Left renal cortex interstitium (tissue), 4 donors: ENCODE data around the gene TPO. TPM values are rescaled to one million over a fixed set of nuclear protein-coding genes. Genes with fewer than 3 reads are reported as not detected.

Source experiments
- DNase-seq, 4 donors: peaks; one replicate each; pipeline ENCODE4 v3.0.0-alpha.2; 2013; ENCODE audit warnings: low read depth in 4 of 4, low spot score in 2 of 4, missing footprints in 1 of 4
- polyA plus RNA-seq, 4 donors: library from polyadenylated mRNA; unstranded; fragments of 120-200 nt; gene quantifications; one replicate each; pipeline ENCODE4 v1.2.1, GENCODE V29; 2013; ENCODE audit not compliant: insufficient read length in 4 of 4

Gene TPO
- polyA plus RNA-seq, 4 donors, result 0.08 to 0.34 (median 0.11) TPM

DNA sequence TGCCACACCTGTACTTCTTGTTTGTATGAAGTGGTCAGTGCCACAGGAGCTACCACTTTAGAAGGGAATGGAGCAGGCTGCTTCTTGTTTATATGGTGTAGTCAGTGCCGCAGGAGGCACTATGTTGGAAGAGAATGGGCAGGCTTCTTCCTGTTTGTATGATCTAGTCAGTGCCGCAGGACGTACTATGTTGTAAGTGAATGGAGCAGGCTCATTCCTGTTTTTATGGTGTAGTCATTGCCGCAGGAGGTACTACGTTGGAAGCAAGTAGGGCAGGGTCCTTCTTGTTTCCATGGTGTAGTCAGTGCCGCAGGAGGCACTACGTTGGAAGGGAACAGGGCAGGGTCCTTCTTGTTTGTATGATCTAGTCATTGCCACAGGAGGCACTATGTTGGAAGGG, 27.3 kb downstream of the TPO start:
- no peak for DNase-seq

DNA sequence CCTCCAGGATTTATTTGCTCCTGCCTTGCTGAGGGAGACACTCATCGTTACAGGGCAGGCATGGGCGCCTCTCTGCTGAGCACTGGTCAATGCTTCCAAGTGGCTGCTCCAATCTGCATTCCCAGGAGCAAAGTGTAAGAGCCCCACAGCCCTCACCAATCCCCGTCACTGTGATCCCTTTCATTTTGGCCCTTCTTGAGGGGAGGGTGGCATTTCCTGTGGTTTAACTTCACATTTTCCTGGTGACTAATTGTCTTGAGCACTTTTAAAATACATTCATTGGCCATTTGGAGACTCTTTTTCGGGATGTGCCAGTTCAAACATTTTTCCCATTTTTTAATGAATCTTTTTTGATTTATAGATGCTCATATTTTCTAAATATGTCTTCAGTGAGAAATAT, 33.0 kb downstream of the TPO start:
- no peak for DNase-seq

DNA sequence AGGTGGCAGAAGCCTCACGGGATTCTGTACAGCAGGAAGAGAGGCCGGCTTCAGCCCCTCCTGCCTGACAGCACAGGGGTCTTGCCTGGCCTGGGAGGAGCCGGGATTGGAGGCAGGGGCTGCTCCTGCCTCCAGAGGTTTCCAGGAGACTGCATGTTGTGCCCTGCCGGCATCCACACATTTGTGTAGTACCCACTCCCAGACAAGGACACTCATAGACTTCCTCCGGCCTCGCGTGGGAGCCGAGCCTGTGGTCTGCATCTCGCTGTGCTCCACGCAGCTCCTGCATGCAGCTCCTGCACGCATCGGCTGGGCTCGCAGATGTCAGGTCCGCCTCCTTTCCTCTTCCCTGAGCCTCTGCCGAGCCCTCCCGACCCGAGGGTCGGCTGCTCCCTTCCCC, 34.7 kb downstream of the TPO start:
- no peak for DNase-seq

DNA sequence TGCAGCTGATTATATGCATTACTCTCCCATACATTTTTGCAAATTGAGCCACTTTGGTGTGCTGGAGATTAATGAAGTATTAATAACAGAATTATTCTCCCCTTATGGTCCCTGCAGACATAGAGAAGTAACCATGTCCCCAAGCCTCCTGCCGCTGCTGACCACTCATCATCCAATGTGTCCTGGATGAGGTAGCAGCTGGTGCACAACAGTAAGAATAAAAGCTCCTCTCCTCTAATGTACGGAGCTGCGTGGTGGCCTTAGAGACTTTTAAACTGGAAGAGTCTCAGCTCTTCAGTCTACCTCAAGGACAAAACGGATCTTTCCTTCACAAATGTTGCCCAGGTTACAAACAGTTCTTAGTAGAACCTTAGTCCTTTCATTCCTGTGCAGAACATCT, 37.7 kb downstream of the TPO start:
- no peak for DNase-seq

DNA sequence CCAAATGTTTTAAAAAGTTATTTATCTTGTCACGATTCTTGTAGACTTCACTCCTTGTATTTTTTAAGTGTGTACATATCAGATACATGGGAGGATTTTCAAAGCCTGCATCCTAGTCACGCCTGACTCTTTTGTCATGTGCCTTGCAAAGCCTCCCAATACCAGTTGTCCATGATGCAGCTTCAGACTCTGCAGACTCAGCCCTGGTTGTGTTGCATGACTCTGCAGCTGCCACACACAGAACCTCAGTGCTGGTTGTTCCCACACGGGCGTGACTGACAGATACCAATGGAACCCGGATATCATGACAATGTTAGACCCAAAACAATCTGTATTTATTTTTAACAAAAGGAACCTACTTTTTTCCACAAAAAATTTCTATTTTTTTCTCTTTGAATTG, 38.2 kb downstream of the TPO start:
- no peak for DNase-seq

DNA sequence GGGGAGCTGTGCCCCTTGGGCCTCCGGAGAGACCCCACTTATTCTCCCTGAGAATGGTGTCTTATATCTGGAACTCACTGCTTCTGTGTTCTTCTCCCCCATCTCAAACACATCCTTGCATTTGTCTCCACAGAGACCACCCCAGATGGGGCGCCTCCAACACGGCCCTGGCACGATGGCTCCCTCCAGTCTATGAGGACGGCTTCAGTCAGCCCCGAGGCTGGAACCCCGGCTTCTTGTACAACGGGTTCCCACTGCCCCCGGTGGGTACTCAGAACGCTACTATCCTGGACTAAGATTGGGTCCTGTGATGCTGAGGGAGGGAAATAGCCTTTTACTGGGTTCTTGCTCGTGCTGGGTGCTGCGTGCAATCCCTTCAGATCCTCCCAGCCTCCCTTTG, 40.3 kb downstream of the TPO start:
- DNase-seq, result no peak

DNA sequence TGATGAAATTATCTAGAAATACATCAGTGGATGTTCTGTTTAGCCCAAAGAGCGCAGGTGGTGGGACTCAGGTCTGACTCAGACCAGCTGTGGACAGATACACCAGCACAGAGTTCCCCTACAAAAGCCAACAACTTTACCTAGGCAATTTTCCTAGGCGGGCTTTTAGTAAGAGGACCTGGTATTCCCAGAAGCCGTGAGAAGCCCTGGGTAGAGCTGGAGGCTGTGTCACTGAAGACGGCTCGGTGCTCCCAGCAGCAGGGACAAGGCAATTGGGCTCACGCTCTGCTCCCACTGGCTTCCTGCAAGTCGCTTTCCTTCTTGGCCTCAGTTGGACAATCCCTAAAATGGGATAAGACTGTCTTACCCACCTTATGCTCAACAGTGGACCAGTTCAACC, 41.1 kb downstream of the TPO start:
- DNase-seq, result no peak

DNA sequence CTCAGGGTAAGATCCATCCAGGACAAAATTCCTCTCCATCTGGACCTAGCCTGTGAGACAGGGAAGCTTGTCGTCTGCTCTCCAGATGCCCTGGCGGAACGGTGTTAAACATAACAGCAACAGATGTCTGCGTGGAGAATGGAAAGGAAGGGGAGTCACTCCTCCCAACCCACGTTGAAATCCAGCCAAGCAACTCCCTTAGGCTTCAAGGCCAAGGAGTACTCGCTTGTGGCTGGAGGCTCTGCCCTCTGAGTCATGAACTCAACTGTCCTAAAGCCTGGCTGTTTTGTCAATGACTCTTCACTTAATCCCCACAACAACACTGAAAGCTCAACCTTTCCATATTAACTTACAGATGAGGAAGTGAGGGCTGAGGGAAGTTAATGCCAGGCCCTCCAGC, 42.2 kb downstream of the TPO start:
- no peak for DNase-seq

DNA sequence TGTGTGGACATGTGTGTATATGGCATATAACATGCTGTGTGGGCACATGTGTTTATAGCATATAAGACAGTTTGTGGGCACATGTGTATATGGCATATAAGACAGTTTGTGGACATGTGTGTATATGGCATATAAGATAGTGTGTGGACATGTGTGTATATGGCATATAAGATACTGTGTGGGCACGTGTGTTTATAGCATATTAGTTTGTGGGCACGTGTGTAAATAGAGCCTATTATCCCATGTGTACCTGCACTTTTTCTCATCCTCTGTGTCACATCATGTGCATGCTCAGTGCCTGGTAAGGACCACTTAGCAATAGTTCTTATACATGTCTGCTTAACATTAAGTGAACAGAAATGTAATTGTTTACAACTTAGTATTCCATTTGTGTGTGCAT, 45.2 kb downstream of the TPO start:
- DNase-seq, result no peak

DNA sequence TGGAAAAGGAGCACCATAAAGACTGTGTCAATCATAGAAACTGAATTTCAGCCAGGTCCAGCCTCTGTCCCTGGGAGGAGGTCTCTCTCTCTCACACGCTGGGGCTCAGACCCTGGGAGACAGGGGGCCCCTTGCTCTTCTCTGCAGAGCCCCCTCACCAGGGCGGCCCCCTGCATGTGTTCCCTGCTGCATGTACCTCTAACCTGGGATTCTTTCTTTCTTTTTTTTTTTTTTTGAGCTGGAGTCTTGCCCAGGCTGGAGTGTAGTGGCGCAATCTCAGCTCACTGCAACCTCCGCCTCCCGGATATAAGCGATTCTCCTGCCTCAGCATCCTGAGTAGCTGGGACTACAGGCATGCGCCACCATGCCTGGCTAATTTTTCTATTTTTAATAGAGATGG, 46.5 kb downstream of the TPO start:
- DNase-seq, result no peak

DNA sequence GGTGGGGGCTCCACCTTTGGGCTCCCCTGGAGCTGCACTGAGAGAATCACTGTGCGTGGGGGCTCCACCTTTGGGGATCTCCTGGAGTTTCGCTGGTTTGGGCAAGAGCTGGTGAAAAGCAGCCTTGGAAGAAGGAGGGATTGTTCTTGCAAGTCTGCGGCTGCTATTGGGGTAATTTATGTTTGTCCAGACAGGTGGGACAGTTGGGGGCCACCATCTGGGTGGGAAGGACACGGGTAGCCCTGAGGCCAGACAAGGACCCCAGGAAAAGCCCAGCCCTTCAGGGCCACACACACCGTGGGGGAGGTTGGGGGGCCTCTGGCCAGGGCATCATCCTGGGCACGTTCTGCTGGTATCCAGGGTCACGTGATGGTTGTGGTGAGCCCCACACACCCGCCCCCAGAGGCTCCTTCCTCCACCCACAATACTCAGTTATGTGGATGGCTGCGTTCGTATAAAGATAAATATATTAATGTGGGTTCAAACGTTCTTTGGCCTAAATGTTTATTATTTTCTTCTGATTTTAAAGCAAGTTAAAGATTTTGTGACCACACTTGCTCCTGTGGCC, 47.7 kb downstream of the TPO start:
- no peak for DNase-seq

DNA sequence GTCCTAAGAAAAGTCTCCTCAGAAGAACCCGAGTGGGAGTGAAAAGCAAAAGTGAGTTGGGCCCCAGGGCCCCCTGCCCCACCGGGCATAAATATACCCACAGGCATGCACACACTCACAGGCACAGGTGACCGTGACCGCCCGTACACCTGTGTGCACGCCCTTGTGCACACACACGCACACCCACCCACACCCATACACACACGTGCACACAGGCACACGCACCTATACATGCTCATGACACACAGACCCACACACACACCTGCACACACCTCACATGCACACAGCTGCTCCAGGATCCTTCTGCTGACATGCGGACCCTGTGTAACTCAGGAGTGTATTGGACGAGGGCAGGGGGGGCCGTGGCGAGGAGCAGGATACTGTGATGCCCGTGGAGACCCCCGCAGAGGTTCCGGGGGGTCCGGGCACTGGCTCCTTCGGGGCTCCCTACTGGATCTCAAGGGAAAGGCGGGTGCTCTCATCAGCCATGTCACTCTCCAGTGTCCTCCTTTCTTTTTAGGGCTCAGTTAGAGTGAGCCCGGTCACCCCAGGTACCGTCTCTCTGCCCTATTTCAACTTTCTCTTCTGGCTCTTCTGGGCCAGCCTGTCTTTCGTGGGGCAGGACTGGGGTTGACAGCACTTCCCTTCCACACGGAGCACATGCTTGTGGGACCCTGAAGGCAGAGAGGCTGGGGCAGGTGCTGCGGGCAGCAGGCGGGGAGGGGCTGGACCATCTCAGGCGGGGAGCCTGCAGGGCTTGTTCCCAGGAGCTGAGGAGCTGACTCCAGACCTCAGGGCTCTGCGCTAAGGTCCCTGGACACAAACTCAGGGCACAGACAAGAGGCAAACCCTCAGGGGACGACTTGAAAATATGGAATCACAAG, 48.5 kb downstream of the TPO start:
- no peak for DNase-seq

DNA sequence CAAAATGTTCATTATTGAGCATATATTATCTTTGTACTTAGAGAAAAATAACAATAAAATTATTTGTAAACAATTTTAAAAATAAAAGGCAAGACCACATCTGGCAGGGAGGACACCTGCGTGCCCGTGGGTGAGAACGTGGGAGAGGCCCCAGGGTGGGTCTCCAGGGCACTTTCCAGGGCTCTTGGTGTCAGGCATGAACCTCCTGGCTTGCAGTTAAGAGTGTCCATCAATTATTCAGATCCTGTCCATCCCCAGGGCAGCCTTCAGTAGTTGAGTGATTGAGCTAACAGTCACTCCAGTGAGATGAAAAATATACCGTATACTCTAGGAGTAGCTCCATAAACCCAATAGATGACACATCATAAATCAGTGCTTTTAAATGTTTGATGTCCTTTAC, 49.7 kb downstream of the TPO start:
- DNase-seq, result no peak

DNA sequence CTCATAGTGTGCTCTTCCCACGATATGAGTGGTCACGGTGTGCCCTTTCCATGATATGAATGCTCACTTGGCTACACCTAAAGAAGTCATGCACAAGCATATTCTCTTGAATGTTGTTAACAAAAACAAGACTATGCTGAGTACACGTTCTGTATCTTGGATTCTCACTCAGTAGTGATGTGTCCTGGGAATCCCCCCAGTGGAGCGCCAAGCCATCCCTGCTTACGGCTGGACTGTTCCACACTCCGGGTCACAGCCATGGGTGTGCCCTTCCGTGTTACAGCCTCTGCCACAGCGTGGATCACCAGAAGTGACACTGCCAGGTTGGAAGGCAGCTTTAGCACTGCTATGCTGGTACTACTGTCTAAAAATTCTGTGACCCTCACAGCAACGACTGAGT, 59.1 kb downstream of the TPO start:
- DNase-seq, result no peak

DNA sequence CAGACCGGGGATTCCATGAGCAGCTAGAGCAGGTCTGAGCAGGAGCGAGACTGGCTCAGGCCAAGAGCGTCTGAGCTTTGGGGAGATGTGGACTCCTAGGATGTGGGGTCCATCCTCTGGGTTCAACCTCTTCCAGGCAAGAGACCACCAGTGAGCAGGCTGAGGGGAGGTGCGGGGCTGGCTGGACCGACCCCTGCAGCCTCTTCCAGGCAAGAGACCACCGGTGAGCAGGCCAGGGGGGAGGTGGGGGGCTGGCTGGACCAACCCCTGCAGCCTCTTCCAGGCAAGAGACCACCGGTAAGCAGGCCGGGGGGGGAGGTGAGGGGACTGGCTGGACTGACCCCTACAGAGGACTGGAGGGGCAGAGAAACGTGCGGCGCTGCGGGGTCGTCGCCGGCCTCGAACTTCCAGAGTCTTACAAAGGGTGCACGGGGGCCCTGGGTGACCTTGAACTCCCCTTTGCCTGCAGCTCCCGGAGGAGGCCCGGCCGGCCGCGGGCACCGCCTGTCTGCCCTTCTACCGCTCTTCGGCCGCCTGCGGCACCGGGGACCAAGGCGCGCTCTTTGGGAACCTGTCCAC, 63.4 kb downstream of the TPO start:
- DNase-seq, result no peak

DNA sequence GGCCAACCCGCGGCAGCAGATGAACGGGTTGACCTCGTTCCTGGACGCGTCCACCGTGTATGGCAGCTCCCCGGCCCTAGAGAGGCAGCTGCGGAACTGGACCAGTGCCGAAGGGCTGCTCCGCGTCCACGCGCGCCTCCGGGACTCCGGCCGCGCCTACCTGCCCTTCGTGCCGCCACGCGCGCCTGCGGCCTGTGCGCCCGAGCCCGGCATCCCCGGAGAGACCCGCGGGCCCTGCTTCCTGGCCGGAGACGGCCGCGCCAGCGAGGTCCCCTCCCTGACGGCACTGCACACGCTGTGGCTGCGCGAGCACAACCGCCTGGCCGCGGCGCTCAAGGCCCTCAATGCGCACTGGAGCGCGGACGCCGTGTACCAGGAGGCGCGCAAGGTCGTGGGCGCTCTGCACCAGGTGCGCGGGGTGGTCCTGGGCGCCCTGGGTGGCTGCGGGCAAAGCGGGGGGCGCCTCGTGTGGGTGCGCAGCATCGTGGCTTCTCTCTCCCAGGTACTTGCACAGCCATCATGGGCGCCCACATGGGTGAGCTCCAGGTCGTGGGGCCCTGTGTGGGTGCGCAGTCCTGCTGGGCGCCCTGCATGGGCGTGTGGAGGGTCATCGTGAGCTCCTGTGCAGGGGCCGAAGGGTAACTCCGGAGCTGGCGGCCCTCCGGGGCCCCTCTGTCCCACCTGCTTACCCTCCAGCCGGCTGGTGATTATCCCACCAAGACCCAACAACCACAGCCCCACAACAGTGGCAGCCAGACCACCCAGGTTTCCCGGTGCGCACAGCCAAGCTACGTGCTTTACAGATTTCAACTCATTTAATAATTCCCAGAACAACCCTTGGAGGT, 64.2 kb downstream of the TPO start:
- no peak for DNase-seq

DNA sequence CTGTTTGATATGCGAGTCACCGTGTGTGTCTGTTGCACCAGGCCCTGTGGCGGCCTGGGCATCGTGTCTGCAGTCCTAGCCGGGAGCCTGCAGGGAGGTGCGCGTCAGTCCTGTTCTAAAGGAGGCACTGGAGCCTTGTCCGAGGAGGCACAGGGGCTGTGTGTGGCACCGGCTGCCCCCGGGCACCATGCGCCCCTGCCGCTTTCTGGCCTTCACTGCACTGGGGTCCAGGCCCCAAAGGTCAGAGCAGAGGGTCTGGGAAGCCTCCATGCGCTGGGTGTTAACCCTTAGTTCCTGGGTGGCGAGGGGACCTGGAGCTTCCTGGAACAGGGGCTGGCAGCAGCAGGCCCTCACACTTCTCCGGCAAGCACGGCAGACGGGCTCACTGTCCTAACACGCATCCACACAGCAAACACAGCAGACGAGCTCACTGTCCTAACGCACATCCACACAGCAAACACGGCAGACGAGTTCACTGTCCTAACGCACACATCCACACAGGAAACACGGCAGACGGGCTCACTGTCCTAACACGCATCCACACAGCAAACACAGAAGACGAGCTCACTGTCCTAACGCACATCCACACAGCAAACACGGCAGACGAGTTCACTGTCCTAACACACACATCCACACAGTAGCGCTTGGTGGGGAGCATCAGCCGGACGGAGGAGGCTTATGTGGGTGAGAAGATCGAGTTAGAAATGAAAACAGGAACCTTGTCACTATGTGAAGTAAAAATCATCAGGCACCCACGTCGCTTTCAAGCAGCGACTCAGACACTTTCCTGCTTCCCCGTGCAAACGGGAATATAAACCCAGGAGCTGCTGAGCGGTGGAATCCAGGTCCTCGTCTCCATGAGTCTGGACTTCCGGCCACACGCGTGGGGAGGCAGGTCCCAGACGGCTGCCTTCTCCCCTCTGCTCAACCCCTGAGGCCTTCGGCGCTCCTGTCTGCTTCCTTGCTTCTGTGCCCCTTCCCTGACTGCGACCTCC, 65.3 kb downstream of the TPO start:
- no peak for DNase-seq

DNA sequence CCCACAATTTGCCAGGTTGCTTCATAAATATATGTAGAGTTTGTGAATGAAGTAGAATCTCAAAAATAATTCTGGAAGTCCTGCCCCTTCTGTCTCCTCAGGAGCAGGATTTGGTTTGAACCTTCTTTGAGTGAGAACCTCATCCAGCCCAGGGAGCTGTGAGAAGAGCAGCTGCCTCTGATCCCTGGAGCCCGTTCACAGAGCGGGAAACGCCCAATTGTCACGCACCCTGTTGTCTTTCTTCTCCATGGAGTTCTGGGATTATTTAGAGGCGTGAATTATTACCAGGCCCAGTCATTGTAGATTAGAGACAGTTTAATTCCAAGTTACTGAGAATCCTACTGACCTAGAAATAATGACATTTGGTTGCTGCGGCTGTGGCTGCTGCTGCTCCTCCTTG, 66.1 kb downstream of the TPO start:
- no peak for DNase-seq

DNA sequence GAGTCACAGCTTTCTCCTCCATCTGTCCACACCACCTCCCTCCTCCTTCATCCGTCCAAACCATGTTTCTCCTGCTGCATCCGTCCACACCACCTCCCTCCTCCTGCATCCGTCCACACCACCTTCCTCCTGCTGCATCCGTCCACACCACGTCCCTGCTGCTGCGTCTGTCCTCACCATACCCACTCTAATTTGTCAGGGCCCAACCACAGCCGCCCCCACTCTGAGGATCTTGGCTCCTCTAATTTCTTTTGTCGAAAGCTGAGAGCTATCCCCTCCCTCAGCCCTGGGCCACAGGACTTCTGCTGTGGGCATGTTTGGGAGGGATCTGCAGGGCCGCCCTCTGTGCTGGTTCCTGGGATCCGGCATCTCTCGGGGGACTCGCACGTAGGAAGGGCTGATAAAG, 67.4 kb downstream of the TPO start:
- no peak for DNase-seq
